Activated effector memory CD4-positive, alpha-beta T cell treated with anti-CD3 and anti-CD28 coated beads, Interleukin-2, amount 50 U/mL, for 16 hours (primary cell): ENCODE data around the gene NOL6.
"Not testable (repeated sequence)": the region's sequence is repeated elsewhere in the genome, so short reads cannot be mapped to it uniquely, and the experiment has no call there.

Experiments used
- DNase-seq: peaks from one replicate; pipeline ENCODE4 v3.0.0-alpha.2; 2020

The NOL6 gene

DNA sequence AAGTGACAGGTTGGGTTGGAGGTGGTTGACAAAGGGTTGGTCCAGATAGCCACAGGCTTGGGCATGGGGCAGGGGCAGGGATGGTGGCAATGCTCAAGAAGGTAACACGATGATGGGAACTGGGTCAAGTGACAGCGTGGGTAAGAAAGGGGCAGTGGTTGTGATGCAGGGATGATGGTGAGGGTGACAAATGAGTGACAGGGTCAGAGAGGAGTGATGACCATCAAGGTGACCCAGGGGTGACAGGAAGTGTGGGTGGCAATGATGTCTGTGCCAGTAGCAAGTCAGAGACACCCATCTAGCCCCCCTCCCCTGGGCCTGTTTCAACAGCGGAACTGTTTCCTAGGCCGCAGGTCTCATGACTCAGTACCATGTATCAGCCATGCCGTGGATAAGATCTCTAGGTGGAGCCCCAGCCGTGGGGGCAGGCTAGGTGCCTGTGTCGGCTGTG is 46.9 kb downstream of the NOL6 start:
- DNase-seq, result peak; percentile 71

DNA sequence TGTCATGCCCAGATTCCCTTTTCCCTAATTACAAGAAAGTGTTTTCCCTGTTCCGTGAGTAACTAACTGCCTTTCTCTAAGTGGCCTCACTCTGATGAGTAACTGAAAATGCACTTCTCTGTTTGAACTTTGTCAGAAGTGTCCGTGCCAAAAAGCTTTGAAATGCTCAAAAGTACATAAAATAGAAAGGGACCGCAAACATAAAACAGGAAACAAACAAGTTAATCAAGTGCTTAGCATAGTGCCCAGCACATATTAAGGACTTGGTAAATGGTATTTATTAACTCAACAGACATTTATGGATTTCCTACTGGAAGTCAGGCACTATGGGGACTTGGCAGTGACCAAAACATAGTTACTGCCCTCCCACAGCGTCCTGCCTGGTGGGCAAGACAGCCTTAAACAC is 48.6 kb downstream of the NOL6 start:
- no peak for DNase-seq

DNA sequence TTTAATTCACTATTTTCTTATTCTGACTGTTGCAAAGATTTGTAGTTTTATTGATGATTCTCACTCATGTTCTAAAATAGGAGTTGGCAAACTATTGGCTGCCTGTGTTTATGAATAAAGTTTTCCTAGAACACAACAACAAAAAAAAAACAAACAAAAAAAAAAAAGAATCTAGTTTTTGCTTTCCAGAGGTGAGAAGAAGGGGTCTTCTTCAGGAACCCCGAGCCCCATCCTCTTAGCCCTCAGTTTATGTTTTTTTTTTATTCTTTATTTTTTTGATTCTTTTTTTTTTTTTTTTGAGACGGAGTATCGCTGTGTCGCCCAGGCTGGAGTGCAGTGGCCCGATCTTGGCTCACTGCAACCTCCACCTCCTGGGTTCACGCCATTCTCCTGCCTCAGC is 49.2 kb downstream of the NOL6 start:
- not testable (repeated sequence) for DNase-seq

DNA sequence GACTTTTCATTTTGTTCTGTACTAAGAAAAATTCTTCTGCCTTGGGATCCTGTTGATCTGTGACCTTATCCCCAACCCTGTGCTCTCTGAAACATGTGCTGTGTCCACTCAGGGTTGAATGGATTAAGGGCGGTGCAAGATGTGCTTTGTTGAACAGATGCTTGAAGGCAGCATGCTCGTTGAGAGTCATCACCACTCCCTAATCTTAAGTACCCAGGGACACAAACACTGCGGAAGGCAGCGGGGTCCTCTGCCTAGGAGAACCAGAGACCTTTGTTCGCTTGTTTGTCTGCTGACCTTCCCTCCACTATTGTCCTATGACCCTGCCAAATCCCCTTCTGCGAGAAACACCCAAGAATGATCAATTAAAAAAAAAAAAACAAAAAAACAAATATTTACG is 49.7 kb downstream of the NOL6 start:
- not testable (repeated sequence) for DNase-seq

DNA sequence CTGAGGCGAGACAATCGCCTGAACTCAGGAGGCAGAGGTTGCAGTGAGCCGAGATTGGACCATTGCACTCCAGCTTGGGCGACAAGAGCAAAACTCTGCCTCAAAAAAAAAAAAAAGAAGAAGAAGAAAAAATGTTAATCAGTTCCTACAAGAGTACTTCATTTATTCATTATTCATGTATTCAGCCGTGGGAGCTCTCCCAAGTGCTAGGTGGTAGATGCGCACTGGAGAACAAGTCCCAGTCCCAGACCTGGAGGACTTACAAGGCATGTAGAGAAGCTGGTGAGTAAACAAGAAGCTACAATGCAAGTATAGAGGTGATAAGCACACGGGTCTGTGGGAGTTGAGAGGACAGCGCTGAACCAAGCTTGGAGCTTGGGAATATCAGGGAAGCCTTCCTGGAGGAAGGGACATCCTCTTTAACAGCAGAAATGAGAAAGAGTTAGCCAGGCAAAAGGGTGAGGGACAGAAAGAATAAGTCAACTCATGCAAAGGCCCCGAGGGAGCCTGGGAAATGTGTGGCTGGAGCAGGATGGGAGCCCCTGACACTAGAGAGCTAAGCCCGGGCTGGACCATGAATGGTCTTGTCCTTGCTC is 53.9 kb downstream of the NOL6 start:
- DNase-seq, result no peak

DNA sequence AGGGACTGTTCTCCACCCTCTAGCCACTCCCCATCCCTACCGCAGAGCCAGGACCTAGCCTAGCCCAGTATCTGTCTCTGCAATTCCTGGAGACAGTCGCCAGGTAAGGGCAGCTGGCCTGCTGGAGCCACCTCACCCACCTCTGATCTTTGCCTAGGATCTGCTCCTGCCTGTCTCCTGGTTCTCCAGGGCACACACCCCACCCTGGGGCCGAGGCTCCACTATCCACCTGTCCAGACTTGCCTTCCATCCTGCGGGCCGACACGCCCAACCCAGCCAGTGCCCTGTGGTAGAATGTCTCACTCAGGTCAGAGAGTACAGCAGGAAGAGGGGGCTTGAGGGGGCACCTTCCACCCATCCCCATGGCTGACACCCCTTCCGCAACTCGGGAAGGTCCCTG is 55.6 kb downstream of the NOL6 start:
- no peak for DNase-seq

DNA sequence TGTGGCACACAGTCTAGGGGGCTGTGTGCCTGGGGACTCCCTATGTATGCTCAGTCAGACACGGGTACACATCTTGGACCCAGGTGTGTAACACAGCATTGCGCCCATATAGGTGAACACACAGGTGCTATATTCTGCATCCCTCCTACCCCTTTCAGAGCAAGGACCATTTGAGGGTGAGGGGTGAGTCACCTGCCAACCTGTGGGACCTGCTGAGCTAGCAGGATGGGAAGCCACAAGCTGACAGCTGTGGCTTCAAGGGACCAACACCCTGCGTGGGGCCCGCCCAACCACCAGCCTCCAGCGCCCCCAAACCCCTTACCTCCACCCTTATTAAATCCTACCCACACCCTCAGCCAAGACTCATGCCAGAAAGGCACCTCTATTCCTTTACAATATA is 56.7 kb downstream of the NOL6 start:
- peak; percentile 76 for DNase-seq

DNA sequence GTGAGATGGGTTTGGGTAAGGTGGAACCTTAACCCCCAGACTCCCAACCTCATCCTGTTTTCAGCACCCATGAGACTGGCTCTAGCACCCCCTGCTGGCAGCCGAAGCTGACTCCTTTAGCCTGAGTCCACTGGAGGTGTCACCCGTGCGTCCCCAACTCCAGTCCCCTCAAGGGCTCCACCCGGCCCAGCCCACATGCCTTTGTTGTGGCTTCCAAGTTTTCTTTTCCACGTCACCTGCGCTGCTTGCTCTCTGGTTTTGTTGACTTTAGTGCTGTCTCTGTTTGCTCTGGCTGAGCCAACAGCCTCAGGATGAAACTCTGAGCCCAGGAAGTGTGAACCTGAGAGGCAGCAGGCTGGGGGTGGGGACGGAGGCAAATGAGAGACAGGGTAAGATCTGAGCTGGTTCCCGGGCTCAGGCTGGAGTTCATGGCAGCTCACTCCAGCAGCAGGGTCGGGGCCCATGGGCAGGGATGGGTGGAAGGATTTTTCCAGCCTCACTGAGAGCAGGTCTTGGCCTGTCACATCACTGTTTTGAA is 58.2 kb downstream of the NOL6 start:
- peak; percentile 95 for DNase-seq

DNA sequence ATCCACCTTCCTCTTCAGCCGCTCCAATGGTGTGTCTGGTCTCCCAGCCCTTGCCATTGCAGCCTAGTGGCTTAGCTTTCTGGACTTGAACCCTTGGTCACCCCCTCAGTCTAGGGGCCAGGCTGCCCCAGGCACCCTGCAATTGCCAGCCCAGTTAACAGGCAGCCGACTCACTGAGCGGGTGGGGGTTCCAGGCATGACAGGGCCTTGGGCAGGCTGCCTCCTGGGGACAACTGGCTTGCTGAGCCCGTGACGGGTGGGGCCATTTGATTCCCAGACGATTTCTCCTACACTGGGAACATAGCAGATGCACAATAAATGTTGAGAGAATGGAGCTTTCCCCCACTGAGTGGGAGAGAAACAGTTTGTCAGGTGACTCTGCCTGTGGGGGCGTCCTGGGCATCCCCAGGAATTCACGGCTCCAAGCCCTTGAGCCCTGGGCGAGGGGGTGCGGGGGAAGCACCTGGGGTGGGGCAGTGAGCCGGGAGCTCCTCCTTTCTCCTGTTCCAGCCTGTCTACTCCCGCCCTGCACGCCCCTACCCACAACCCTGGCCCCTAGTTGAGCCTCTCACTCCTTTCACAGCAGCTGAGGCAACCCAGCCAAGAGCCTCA is 58.7 kb downstream of the NOL6 start:
- no peak for DNase-seq

DNA sequence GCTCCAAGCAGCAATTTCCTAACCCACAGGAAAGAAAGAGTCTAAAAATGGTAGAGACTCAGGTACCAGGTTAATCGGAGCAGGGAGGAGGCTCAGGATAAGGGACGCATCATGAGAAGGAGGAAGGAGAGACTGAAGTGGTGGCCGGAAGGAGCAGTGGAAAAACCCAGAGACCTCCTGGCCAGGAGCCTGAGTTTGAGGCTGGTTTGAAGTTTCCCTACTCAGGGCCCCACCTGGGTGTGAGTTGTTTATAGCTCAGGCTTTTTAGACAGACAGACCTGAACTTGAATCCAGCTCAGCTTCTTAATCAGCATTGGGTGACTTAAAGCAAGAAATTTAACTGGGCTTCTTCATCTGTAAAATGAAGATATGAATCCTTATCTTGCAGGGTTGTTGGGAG is 59.5 kb downstream of the NOL6 start:
- no peak for DNase-seq
